ENCODE results near the gene TRDN.
"Not testable (repeated sequence)": the region's sequence is repeated elsewhere in the genome, so short reads cannot be mapped to it uniquely, and the experiment has no call there.

TRDN gene

GRCh38 chr6:123398072-123398471 is 238.7 kb downstream of the TRDN start:
- DNase-seq = no peak

- DNase-seq = no peak
Measured at GRCh38 chr6:123393331-123393730, 243.4 kb downstream of the TRDN start.

- no peak for DNase-seq
Measured at GRCh38 chr6:123383718-123384117, 253.0 kb downstream of the TRDN start.

GRCh38 chr6:123380257-123380656 is 256.5 kb downstream of the TRDN start:
- peak; percentile 4 for DNase-seq

GRCh38 chr6:123372737-123373136 is 264.0 kb downstream of the TRDN start:
- DNase-seq = no peak

- no peak for DNase-seq
Measured at GRCh38 chr6:123363912-123364311, 272.8 kb downstream of the TRDN start.

GRCh38 chr6:123360359-123360758 is 276.4 kb downstream of the TRDN start:
- no peak for DNase-seq

- DNase-seq = no peak
Measured at GRCh38 chr6:123352705-123353104, 284.0 kb downstream of the TRDN start.

GRCh38 chr6:123352279-123352678 is 284.5 kb downstream of the TRDN start:
- no peak for DNase-seq

- no peak for DNase-seq
Measured at GRCh38 chr6:123343836-123344235, 292.9 kb downstream of the TRDN start.

GRCh38 chr6:123338394-123338793 is 298.4 kb downstream of the TRDN start:
- DNase-seq = no peak

- no peak for DNase-seq
Measured at GRCh38 chr6:123333000-123333756, 303.6 kb downstream of the TRDN start.

GRCh38 chr6:123332070-123332469 is 304.7 kb downstream of the TRDN start:
- no peak for DNase-seq

- DNase-seq = no peak
Measured at GRCh38 chr6:123329337-123329736, 307.4 kb downstream of the TRDN start.

GRCh38 chr6:123323452-123324329 is 313.1 kb downstream of the TRDN start:
- peak; percentile 12 for DNase-seq

GRCh38 chr6:123321020-123321419 is 315.7 kb downstream of the TRDN start:
- DNase-seq = no peak

GRCh38 chr6:123316733-123317323 is 319.9 kb downstream of the TRDN start:
- peak; percentile 1 for DNase-seq

- not testable (repeated sequence) for DNase-seq
Measured at GRCh38 chr6:123314459-123314858, 322.3 kb downstream of the TRDN start.

GRCh38 chr6:123309130-123309529 is 327.6 kb downstream of the TRDN start:
- DNase-seq = no peak

- no peak for DNase-seq
Measured at GRCh38 chr6:123306334-123306733, 330.4 kb downstream of the TRDN start.

GRCh38 chr6:123295672-123296071 is 341.1 kb downstream of the TRDN start:
- DNase-seq = no peak

- no peak for DNase-seq
Measured at GRCh38 chr6:123295181-123295580, 341.6 kb downstream of the TRDN start.

GRCh38 chr6:123288649-123289048 is 348.1 kb downstream of the TRDN start:
- no peak for DNase-seq
